Adrenal gland (tissue), 5 donors: Measurements from ENCODE around the gene PRKCA.

Experiments used
- POLR2A ChIP-seq, 2 donors: fragments of 450-650 bp; IDR thresholded peaks; one replicate each; pipeline ENCODE4 v1.6.1; 2017; ENCODE audit warnings: antibody characterized with exemption in 2 of 2, mild to moderate bottlenecking in 2 of 2, moderate library complexity in 1 of 2
- TF ChIP-seq, protein P1 (sequence below), 6 experiments: fragments of 450-650 bp in 4 of 6; fragments of 200-600 bp in 2 of 6; sonication (generic) in 1 of 6; IDR thresholded peaks; 1 replicate in 5 of 6; 2 replicates in 1 of 6; pipeline versions ENCODE4 v1.5.1 to v1.8.0; 2016 to 2021; ENCODE audit warnings: antibody characterized with exemption in 6 of 6, mild to moderate bottlenecking in 2 of 6, moderate library complexity in 1 of 6
- donor health status: DM: no; HTN: no; CAD: no.

DNA sequence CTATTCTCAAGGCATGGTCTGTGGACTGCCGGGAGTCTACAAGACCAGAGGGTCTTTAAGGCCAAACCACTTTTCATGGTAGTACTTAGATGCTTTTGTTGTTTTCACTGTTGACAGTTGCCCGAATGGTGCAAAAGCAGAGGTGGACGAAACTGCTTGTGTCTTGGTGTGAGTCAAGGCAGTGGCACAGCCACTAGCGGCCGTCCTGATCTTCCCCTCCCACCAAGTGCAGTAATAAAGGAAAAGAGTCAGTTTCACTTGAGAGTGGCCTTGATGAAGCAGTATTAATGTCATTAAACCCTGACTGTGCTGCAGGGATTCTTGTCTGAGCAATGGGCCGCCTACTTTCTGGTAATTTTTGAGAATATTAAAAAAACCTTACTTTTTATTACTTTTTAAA, 109.1 kb downstream of the PRKCA start:
- TF ChIP-seq POLR2A (IDR thresholded peaks at IDR 0.05): no peak
- TF ChIP-seq, protein P1, sequence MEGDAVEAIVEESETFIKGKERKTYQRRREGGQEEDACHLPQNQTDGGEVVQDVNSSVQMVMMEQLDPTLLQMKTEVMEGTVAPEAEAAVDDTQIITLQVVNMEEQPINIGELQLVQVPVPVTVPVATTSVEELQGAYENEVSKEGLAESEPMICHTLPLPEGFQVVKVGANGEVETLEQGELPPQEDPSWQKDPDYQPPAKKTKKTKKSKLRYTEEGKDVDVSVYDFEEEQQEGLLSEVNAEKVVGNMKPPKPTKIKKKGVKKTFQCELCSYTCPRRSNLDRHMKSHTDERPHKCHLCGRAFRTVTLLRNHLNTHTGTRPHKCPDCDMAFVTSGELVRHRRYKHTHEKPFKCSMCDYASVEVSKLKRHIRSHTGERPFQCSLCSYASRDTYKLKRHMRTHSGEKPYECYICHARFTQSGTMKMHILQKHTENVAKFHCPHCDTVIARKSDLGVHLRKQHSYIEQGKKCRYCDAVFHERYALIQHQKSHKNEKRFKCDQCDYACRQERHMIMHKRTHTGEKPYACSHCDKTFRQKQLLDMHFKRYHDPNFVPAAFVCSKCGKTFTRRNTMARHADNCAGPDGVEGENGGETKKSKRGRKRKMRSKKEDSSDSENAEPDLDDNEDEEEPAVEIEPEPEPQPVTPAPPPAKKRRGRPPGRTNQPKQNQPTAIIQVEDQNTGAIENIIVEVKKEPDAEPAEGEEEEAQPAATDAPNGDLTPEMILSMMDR (IDR thresholded peaks at IDR 0.05): no peak
